Measurements from ENCODE around the gene DEGS1.

DEGS1 gene

GRCh38 chr1:224182866-224183590 is at the start of gene DEGS1:
Gene DEGS1, plus strand, starts transcription at chr1:224183240. Its CDS starts 97 bp downstream, at chr1:224183337.
- peak; percentile 72 for DNase-seq (ENCODE audit: low read depth)

GRCh38 chr1:224133741-224134299 is 49.2 kb upstream of the DEGS1 start:
- no peak for DNase-seq (ENCODE audit: low read depth)

- DNase-seq (ENCODE audit: low read depth): no peak
Measured at GRCh38 chr1:224137518-224137917, 45.5 kb upstream of the DEGS1 start.

GRCh38 chr1:224138198-224138597 is 44.8 kb upstream of the DEGS1 start:
- no peak for DNase-seq (ENCODE audit: low read depth)

GRCh38 chr1:224141693-224142092 is 41.3 kb upstream of the DEGS1 start:
- no peak for DNase-seq (ENCODE audit: low read depth)

- no peak for DNase-seq (ENCODE audit: low read depth)
Measured at GRCh38 chr1:224149709-224150108, 33.3 kb upstream of the DEGS1 start.

GRCh38 chr1:224151117-224151516 is 31.9 kb upstream of the DEGS1 start:
- no peak for DNase-seq (ENCODE audit: low read depth)

GRCh38 chr1:224157316-224157715 is 25.7 kb upstream of the DEGS1 start:
- DNase-seq (ENCODE audit: low read depth): no peak

GRCh38 chr1:224159541-224159940 is 23.5 kb upstream of the DEGS1 start:
- DNase-seq (ENCODE audit: low read depth): no peak

- DNase-seq (ENCODE audit: low read depth): no peak
Measured at GRCh38 chr1:224160171-224160682, 22.8 kb upstream of the DEGS1 start.

GRCh38 chr1:224162768-224163167 is 20.3 kb upstream of the DEGS1 start:
- no peak for DNase-seq (ENCODE audit: low read depth)

GRCh38 chr1:224163311-224163710 is 19.7 kb upstream of the DEGS1 start:
- DNase-seq (ENCODE audit: low read depth): no peak

- peak; percentile 20 for DNase-seq (ENCODE audit: low read depth)
Measured at GRCh38 chr1:224168859-224169380, 14.1 kb upstream of the DEGS1 start.

- no peak for DNase-seq (ENCODE audit: low read depth)
Measured at GRCh38 chr1:224169718-224170270, 13.2 kb upstream of the DEGS1 start.

- no peak for DNase-seq (ENCODE audit: low read depth)
Measured at GRCh38 chr1:224170343-224170742, 12.7 kb upstream of the DEGS1 start.

GRCh38 chr1:224170748-224171478 is 12.1 kb upstream of the DEGS1 start:
- no peak for DNase-seq (ENCODE audit: low read depth)

- no peak for DNase-seq (ENCODE audit: low read depth)
Measured at GRCh38 chr1:224172229-224172628, 10.8 kb upstream of the DEGS1 start.

GRCh38 chr1:224173523-224173922 is 9.5 kb upstream of the DEGS1 start:
- no peak for DNase-seq (ENCODE audit: low read depth)

- no peak for DNase-seq (ENCODE audit: low read depth)
Measured at GRCh38 chr1:224175617-224176016, 7.4 kb upstream of the DEGS1 start.

GRCh38 chr1:224177356-224177999 is 5.6 kb upstream of the DEGS1 start:
- no peak for DNase-seq (ENCODE audit: low read depth)

- DNase-seq (ENCODE audit: low read depth): no peak
Measured at GRCh38 chr1:224178894-224179293, 4.1 kb upstream of the DEGS1 start.

Measured in activated T-cell treated with anti-CD3 and anti-CD28 coated beads for 24 hours (primary cell).